ENCODE results near the gene TBXA2R.

TBXA2R gene

GRCh38 chr19:3636506-3636905 lies 29.8 kb upstream of the TBXA2R start:
- no peaks in the 10 kb centered on the region for H3K79me2 ChIP-seq (ENCODE audit: insufficient read depth, low read length)
- H3K4me3 ChIP-seq (ENCODE audit: low read length, poor library complexity, severe bottlenecking), result no peak overlapping the region
- no peak overlapping the region for H3K9ac ChIP-seq (ENCODE audit: low read depth, low read length, poor library complexity, severe bottlenecking)
- H3K36me3 ChIP-seq (ENCODE audit: insufficient read depth, low read length), result no peaks in the 10 kb centered on the region
- no peaks in the 10 kb centered on the region for H3K9me3 ChIP-seq (ENCODE audit: insufficient read depth, low read depth, low read length)
- H4K20me1 ChIP-seq (ENCODE audit: insufficient read depth, low read length, poor library complexity, severe bottlenecking), result no peaks in the 10 kb centered on the region
- no peak overlapping the region for H2AFZ ChIP-seq (ENCODE audit: low read length)
- H3F3A ChIP-seq (ENCODE audit: low read depth), result no peaks in the 10 kb centered on the region
- no peak overlapping the region for H3K4me2 ChIP-seq (ENCODE audit: low read depth, low read length, poor library complexity, severe bottlenecking)
- H3K9me2 ChIP-seq (replicated peaks; ENCODE audit: low read depth, low read length), result no peaks in the 10 kb centered on the region
- no peaks in the 10 kb centered on the region for H3K4me1 ChIP-seq (ENCODE audit: insufficient read depth, low read length, poor library complexity, severe bottlenecking)
- no peaks in the 10 kb centered on the region for H3K27me3 ChIP-seq (ENCODE audit: insufficient read depth, low read length, poor library complexity, severe bottlenecking)
- TF ChIP-seq CTCF (conservative IDR thresholded peaks at IDR 0.05; ENCODE audit: low read length) (no peak), EZH2phosphoT487 (IDR thresholded peaks at IDR 0.05; ENCODE audit: borderline replicate concordance) (no peak)

- no peak overlapping the region for H3K9ac ChIP-seq (ENCODE audit: low read depth, low read length, poor library complexity, severe bottlenecking)
- no peaks in the 10 kb centered on the region for H3K9me3 ChIP-seq (ENCODE audit: insufficient read depth, low read depth, low read length)
- no peaks in the 10 kb centered on the region for H3K79me2 ChIP-seq (ENCODE audit: insufficient read depth, low read length)
- no peak overlapping the region for H2AFZ ChIP-seq (ENCODE audit: low read length)
- no peaks in the 10 kb centered on the region for H4K20me1 ChIP-seq (ENCODE audit: insufficient read depth, low read length, poor library complexity, severe bottlenecking)
- H3K9me2 ChIP-seq (replicated peaks; ENCODE audit: low read depth, low read length), result no peaks in the 10 kb centered on the region
- no peak overlapping the region for H3K4me2 ChIP-seq (ENCODE audit: low read depth, low read length, poor library complexity, severe bottlenecking)
- H3K4me3 ChIP-seq (ENCODE audit: low read length, poor library complexity, severe bottlenecking), result no peak overlapping the region
- no peak for TF ChIP-seq EZH2phosphoT487 (IDR thresholded peaks at IDR 0.05; ENCODE audit: borderline replicate concordance)
- no peak for TF ChIP-seq CTCF (conservative IDR thresholded peaks at IDR 0.05; ENCODE audit: low read length)
- no peaks in the 10 kb centered on the region for H3K27me3 ChIP-seq (ENCODE audit: insufficient read depth, low read length, poor library complexity, severe bottlenecking)
- H3F3A ChIP-seq (ENCODE audit: low read depth), result no peaks in the 10 kb centered on the region
- no peaks in the 10 kb centered on the region for H3K36me3 ChIP-seq (ENCODE audit: insufficient read depth, low read length)
- H3K4me1 ChIP-seq (ENCODE audit: insufficient read depth, low read length, poor library complexity, severe bottlenecking), result no peaks in the 10 kb centered on the region
Measured at GRCh38 chr19:3634496-3635045, 27.9 kb upstream of the TBXA2R start.

- Histone ChIP-seq H3K4me2 (ENCODE audit: low read depth, low read length, poor library complexity, severe bottlenecking) (no peak overlapping the region), H3K4me1 (ENCODE audit: insufficient read depth, low read length, poor library complexity, severe bottlenecking) (no peaks in the 10 kb centered on the region), H3K36me3 (ENCODE audit: insufficient read depth, low read length) (no peaks in the 10 kb centered on the region), H3K9me3 (ENCODE audit: insufficient read depth, low read depth, low read length) (no peaks in the 10 kb centered on the region), H3K9ac (ENCODE audit: low read depth, low read length, poor library complexity, severe bottlenecking) (no peak overlapping the region), H3K9me2 (replicated peaks; ENCODE audit: low read depth, low read length) (no peaks in the 10 kb centered on the region), H3K79me2 (ENCODE audit: insufficient read depth, low read length) (no peaks in the 10 kb centered on the region), H4K20me1 (ENCODE audit: insufficient read depth, low read length, poor library complexity, severe bottlenecking) (no peaks in the 10 kb centered on the region), H2AFZ (ENCODE audit: low read length) (no peak overlapping the region), H3F3A (ENCODE audit: low read depth) (no peaks in the 10 kb centered on the region), H3K4me3 (ENCODE audit: low read length, poor library complexity, severe bottlenecking) (no peak overlapping the region), H3K27me3 (ENCODE audit: insufficient read depth, low read length, poor library complexity, severe bottlenecking) (no peaks in the 10 kb centered on the region)
- no peak for TF ChIP-seq EZH2phosphoT487 (IDR thresholded peaks at IDR 0.05; ENCODE audit: borderline replicate concordance)
- TF ChIP-seq CTCF (conservative IDR thresholded peaks at IDR 0.05; ENCODE audit: low read length), result no peak
Measured at GRCh38 chr19:3633559-3633988, 26.9 kb upstream of the TBXA2R start.

Measured in Loucy (cell line).